SIG-M5 treated with dmso at 0.1 percent for 504 hours (cell line): ENCODE results near the gene NAGS.
A peak's percentile ranks its signal among the peaks of the same experiment; 100 is the strongest.
"Not testable (repeated sequence)": the region's sequence is repeated elsewhere in the genome, so short reads cannot be mapped to it uniquely, and the experiment has no call there.

Source experiments
- DNase-seq: peaks from one replicate; lab custom pipeline; 2025; ENCODE audit not compliant: unreplicated experiment; lab: John Stamatoyannopoulos, UW

NAGS gene

DNA sequence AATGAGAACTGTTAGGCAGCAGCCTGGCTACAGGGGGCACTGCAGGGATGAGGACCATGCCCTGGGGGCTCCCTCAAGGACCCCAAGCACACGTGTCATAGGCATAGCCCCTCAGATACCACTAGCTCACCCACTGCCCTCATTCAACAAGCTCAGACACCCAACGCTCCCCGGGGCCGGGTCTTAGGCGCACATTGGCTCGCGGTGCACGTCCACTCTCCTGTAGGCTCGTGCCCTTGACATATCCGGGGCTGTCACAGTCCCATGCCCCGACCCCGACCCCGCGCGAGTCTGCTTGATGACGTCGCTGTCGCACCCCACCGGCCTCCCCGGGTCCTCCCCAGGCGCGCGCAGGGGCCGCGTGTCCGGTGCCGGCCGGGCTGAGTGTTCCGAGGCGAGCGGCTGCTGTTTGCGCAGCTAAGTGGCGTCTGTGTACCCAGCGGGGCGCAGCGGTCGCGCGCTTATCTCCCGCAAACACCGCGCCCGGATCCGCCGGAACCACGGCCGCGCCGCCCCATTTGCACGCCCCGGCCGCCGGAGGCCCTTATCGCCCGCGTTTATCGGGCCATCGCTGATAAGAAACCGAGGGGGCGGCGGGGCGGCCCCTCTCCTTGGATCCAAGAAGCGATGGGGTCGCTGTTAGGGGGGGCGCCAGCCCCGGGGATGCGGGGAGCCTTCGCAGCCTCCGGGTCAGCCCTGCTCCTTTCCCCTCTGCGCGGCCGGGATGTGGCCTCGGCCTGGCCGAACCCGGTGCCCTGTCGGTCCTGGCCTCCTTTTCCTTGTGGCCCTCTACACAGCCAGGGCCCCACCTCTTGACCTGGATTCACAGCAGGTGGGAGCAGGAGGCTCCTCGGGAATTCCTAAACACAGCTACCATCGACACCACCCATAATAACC is 20.7 kb upstream of the NAGS start:
- DNase-seq, result no peak

DNA sequence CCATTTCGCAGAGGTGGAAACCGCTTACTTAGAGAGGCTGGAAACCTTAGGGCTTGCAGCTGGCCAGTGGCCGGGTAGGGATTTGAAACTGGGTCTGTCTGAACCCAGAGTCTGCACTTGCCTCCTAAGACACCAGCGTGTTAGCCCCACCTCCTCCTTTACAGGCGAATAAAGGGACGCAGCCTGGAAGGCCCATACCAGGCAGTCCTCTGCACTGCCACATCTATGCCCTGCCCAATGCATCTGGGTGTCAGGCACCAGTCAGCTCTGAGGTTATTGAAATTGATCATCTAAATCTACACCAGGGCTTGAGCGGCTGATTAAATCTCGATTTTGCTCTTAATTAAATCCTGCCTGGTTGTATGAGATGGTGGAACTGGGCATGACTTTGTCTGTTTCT is 19.9 kb upstream of the NAGS start:
- DNase-seq, result no peak

GRCh38 chr17:43986225-43986981 is 18.0 kb upstream of the NAGS start:
- no peak for DNase-seq

DNA sequence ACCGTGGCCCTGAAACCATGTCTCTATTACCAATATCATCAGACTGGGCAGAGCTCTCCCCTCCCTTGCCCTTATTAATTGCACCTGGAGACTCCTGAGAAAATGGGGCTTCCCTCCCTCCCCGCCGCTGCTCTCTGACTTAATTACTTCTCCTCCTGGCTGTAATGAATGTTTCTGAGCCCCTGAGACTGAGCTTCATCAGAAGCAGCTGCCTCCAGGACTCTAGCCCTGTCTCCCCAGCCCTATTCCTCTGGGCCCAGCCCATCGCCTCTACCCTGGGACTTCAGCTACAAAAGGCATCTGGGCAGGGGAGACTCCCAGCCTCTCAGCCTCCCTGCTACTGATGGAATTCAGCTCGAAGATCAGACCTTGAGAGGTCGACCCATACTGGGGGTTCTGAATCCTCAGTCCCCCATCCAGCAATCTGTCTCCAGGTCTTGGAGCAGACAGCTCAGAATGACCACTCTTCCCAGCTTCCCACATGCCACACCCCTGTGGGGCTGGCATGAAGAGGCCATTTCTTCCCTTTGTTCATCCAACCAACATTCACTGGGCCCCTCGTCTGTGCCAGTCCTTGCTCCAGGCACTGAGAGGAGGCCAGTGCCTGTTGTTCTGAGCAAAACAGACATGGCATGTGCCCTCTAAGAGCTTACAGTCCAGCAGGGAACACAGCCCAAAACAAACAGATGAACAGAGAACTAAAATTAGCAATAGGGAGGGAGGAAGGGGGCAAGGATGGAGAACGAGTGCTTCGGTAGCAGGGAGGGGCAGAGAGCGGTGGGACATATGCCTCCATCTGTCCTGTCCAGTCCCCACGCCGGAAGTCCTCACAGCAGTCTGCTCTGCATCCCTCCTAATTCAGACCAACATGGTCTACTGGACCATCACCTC is 17.0 kb upstream of the NAGS start:
- DNase-seq, result no peak

- DNase-seq, result no peak
Measured at GRCh38 chr17:43988301-43988700, 16.1 kb upstream of the NAGS start.

GRCh38 chr17:43992641-43993040 is 11.8 kb upstream of the NAGS start:
- DNase-seq, result no peak

DNA sequence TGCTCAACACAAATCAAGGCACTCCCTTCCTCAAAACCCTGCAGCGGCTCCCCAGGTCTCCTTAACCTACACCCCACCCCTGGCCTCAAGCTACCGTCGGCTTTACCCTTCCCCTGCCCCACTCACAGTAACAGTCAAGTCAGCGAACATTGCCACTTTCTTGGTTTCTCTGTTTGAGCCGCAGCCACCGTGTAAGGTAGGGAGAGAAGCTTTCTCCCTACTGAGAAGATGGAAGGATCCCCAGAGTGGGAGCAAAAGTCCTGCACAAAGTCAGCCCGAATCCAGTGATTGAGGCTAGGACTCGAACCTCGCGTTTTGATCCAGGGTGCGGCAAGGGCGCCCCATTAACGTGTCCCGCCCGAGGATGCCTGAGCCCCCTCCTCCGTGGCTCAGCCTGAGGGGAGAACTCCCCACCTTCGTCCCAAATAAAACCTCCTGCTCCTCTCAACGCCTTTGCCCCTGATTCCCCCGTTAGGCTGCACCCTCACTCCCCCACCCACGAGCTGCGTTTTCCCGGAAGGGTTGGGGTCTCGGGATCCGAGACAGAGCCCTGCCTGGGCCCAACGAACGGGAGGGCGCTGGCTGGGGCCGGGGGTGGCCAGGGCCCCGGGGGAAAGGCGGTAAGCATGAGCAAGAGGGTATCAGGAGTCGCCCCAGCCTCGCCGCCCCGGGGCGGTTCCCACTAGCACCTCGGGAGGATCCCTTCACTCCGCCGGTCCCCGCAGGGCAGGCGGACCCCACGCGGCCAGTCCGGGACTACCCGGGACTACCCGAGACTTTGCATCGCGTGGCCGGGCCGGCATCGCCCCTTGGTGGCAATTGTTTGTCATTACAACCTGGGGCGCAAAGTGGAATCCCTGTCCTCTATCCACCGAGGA is 9.9 kb upstream of the NAGS start:
- DNase-seq, result peak; percentile 32

- no peak for DNase-seq
Measured at GRCh38 chr17:43995150-43995471, 9.3 kb upstream of the NAGS start.

DNA sequence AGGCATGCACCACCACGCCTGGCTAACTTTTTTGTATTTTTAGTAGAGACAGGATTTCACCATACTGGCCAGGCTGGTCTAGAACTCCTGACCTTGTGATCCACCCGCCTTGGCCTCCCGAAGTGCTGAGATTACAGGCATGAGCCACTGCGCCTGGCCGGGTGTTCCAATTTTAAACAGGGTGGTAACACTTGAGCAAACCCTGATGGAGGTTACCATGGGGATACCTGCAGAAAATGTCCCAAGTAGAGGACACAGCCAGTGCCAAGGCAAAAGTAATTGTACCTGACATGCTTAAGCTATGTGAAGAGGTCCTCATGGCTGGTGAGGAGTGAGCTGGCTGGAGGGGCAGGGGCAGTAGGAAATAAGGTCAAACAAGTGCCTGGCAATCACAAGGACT is 7.2 kb upstream of the NAGS start:
- DNase-seq, result not testable (repeated sequence)

DNA sequence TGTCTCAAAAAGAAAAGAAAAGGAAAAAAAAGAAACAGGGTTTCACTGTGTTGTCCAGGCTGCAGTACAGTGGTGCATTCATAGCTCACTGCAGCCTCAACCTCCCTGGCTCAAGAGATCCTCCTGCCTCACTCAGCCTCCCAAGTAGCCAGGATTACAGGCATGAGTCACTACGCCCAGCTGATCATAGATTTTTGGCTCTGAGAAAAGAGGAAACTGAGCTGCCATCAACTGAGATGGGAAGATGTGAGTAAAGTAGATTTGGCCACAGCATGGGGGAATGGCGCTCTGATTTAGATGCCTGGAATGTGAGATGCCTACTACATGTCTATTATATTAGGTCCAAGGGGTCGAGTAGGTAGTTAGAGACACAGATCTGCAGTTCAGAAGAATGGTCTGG is 5.9 kb upstream of the NAGS start:
- peak; percentile 72 for DNase-seq

- no peak for DNase-seq
Measured at GRCh38 chr17:43999024-43999423, 5.4 kb upstream of the NAGS start.

GRCh38 chr17:44000141-44000860 is 4.1 kb upstream of the NAGS start:
- DNase-seq, result no peak

GRCh38 chr17:44000871-44001460 is 3.5 kb upstream of the NAGS start:
- DNase-seq, result no peak

DNA sequence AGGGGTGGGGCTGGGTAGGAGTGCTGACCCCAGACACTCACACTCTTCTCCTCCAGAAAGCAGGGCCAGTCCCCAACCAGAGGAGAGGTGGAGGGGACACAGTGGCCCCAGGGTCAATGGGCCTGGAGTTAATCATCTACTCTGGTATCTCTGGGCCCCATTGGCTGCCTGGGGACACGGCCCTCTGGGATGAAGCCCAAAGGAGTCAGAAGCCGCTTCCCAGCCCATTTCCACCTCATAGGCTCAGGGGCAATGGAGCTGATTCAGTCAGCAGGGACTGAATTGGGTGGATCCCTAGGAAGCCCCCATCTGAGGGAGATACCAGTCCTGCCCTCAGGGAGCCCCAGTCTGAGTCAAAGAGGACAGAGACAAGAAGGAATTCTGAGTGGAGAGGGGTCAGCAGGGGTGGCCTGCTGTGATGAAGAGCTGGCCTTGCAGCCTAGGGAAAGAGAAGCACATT is 2.9 kb upstream of the NAGS start:
- no peak for DNase-seq

- no peak for DNase-seq
Measured at GRCh38 chr17:44002141-44002848, 2.1 kb upstream of the NAGS start.

- no peak for DNase-seq
Measured at GRCh38 chr17:44004761-44005526, 522 bp downstream of the NAGS start.

DNA sequence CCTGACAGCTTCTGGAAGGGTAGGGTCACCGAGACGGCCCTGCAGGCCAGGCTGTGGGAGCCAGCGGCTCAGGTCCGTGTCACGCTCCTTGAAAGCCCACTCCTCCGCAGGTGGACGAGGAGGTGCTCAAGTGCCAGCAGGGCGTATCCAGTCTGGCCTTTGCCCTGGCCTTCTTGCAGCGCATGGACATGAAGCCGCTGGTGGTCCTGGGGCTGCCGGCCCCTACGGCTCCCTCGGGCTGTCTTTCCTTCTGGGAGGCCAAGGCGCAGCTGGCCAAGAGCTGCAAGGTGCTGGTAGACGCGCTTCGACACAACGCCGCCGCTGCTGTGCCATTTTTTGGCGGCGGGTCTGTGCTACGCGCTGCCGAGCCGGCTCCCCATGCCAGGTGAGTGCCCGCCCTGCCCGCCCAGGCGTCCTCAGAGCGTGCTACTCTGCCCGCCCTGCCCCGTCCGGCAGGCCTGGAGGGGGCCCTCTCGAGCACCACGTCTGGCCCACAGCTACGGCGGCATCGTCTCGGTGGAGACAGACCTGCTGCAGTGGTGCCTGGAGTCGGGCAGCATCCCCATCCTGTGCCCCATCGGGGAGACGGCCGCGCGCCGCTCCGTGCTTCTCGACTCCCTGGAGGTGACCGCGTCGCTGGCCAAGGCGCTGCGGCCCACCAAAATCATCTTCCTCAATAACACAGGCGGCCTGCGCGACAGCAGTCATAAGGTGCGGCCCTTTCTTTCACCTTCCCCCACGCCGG is 1.3 kb downstream of the NAGS start:
- no peak for DNase-seq
